ENCODE results near the gene ADAM11.
"Not testable (repeated sequence)": the region's sequence is repeated elsewhere in the genome, so short reads cannot be mapped to it uniquely, and the experiment has no call there.

Gene ADAM11

GRCh38 chr17:44758414-44759085, at the start of gene ADAM11:
Gene ADAM11, plus strand, starts transcription at chr17:44758988. Its CDS starts 212 bp downstream, at chr17:44759200.
- FAIRE-seq, result no peak

- no peak for FAIRE-seq
These were observed 39.3 kb upstream of the ADAM11 start for GRCh38 chr17:44719444-44719843.

- no peak for FAIRE-seq
These were observed 36.5 kb upstream of the ADAM11 start for GRCh38 chr17:44722254-44722653.

- not testable (repeated sequence) for FAIRE-seq
These were observed 32.7 kb upstream of the ADAM11 start for GRCh38 chr17:44726121-44726520.

GRCh38 chr17:44733753-44734152, 25.0 kb upstream of the ADAM11 start:
- no peak for FAIRE-seq

- FAIRE-seq, result no peak
These were observed 24.5 kb upstream of the ADAM11 start for GRCh38 chr17:44734272-44734671.

- no peak for FAIRE-seq
These were observed 22.1 kb upstream of the ADAM11 start for GRCh38 chr17:44736551-44737240.

- no peak for FAIRE-seq
These were observed 20.4 kb upstream of the ADAM11 start for GRCh38 chr17:44738214-44738906.

GRCh38 chr17:44741316-44741715, 17.5 kb upstream of the ADAM11 start:
- FAIRE-seq, result no peak

GRCh38 chr17:44745301-44745700, 13.5 kb upstream of the ADAM11 start:
- no peak for FAIRE-seq

- not testable (repeated sequence) for FAIRE-seq
These were observed 13.1 kb upstream of the ADAM11 start for GRCh38 chr17:44745738-44746137.

- no peak for FAIRE-seq
These were observed 11.2 kb upstream of the ADAM11 start for GRCh38 chr17:44747566-44747965.

GRCh38 chr17:44749076-44749979, 9.5 kb upstream of the ADAM11 start:
- no peak for FAIRE-seq

GRCh38 chr17:44749980-44750318, 8.8 kb upstream of the ADAM11 start:
- no peak for FAIRE-seq

- no peak for FAIRE-seq
These were observed 7.5 kb upstream of the ADAM11 start for GRCh38 chr17:44751331-44751730.

GRCh38 chr17:44751806-44752205, 7.0 kb upstream of the ADAM11 start:
- FAIRE-seq, result no peak

- no peak for FAIRE-seq
These were observed 5.6 kb upstream of the ADAM11 start for GRCh38 chr17:44752953-44753861.

- FAIRE-seq, result no peak
These were observed 4.5 kb upstream of the ADAM11 start for GRCh38 chr17:44754276-44754675.

GRCh38 chr17:44755180-44755579, 3.6 kb upstream of the ADAM11 start:
- FAIRE-seq, result not testable (repeated sequence)

- no peak for FAIRE-seq
These were observed 1.5 kb upstream of the ADAM11 start for GRCh38 chr17:44757045-44757917.

Measured in colon (tissue), 2 donors.